SK-N-SH (cell line): Measurements from ENCODE around the gene SORBS1. TPM values are rescaled to one million over a fixed set of nuclear protein-coding genes. Genes with fewer than 3 reads are reported as not detected.

Experiments used
- CTCF ChIA-PET: fragments of 300-600, 350-600 bp; formaldehyde crosslinking; extraction: SDS; loops from one replicate; lab custom pipeline; 2021; lab: Yijun Ruan, JAX
- POLR2A ChIA-PET: fragments of 350-600 bp; sonication (Branson Sonifier 250); formaldehyde crosslinking; extraction: SDS; loops from one replicate; lab custom pipeline; 2020; ENCODE audit warnings: antibody characterized with exemption, inconsistent platforms; lab: Yijun Ruan, JAX
- DNase-seq: peaks from one replicate; pipeline ENCODE4 v3.0.0; 2012
- H2AFZ ChIP-seq: fragments of 200-600 bp; sonication (generic); 2 replicates; pipeline ENCODE4 v1.8.1; 2016; ENCODE audit warnings: antibody characterized with exemption, mild to moderate bottlenecking, low read depth
- H3F3A ChIP-seq: fragments of 200-600 bp; sonication (generic); replicated peaks from 2 replicates; pipeline ENCODE3; 2016; ENCODE audit warnings: antibody characterized with exemption, mild to moderate bottlenecking; ENCODE audit not compliant: insufficient read depth
- H3K27ac ChIP-seq, 2 experiments: fragments of 200-500 bp in 1 of 2; fragments of 200-600 bp in 1 of 2; sonication (Bioruptor generic) in 1 of 2; sonication (generic), shearing (Covaris generic) in 1 of 2; 2 replicates each; pipeline versions ENCODE4 v1.5.1 to v1.6.1; 2014 to 2016; ENCODE audit warnings: low read depth in 2 of 2, inconsistent platforms in 1 of 2, low read length in 1 of 2, mild to moderate bottlenecking in 1 of 2, mixed read lengths in 1 of 2
- H3K27me3 ChIP-seq: fragments of 200-600 bp; sonication (generic), shearing (Covaris generic); 2 replicates; pipeline ENCODE4 v1.6.1; 2016; ENCODE audit warnings: mixed run types; ENCODE audit not compliant: insufficient read depth
- H3K36me3 ChIP-seq, 2 experiments: fragments of 200-500 bp in 1 of 2; fragments of 200-600 bp in 1 of 2; sonication (Bioruptor generic) in 1 of 2; sonication (generic) in 1 of 2; replicated peaks in 1 of 2; 2 replicates each; pipeline versions ENCODE3 to v1.5.1; 2014 to 2016; ENCODE audit warnings: low read length in 1 of 2, mild to moderate bottlenecking in 1 of 2; ENCODE audit not compliant: insufficient read depth in 2 of 2, control insufficient read depth in 1 of 2
- H3K4me1 ChIP-seq, 2 experiments: fragments of 200-500 bp in 1 of 2; fragments of 200-600 bp in 1 of 2; sonication (Bioruptor generic) in 1 of 2; sonication (generic), shearing (Covaris generic) in 1 of 2; 2 replicates each; pipeline versions ENCODE4 v1.5.1 to v1.6.1; 2014 to 2016; ENCODE audit warnings: low read depth in 1 of 2, low read length in 1 of 2, mixed run types in 1 of 2; ENCODE audit not compliant: insufficient read depth in 2 of 2, control insufficient read depth in 1 of 2
- H3K4me2 ChIP-seq: fragments of 200-600 bp; sonication (generic), shearing (Covaris generic); 2 replicates; pipeline ENCODE4 v1.6.1; 2017; ENCODE audit warnings: mixed run types
- H3K4me3 ChIP-seq, 2 experiments: fragments of 200-500 bp in 1 of 2; fragments of 200-600 bp in 1 of 2; sonication (Bioruptor generic) in 1 of 2; sonication (generic), shearing (Covaris generic) in 1 of 2; 2 replicates each; pipeline versions ENCODE4 v1.5.1 to v1.8.1; 2014 to 2016; ENCODE audit warnings: low read depth in 2 of 2, inconsistent platforms in 1 of 2, low read length in 1 of 2, mild to moderate bottlenecking in 1 of 2, mixed read lengths in 1 of 2, moderate library complexity in 1 of 2
- H3K79me2 ChIP-seq: fragments of 200-600 bp; sonication (generic); 2 replicates; pipeline ENCODE4 v1.8.1; 2017; ENCODE audit warnings: mild to moderate bottlenecking; ENCODE audit not compliant: insufficient read depth
- H3K9ac ChIP-seq: fragments of 200-600 bp; sonication (generic); 2 replicates; pipeline ENCODE4 v1.6.1; 2017; ENCODE audit warnings: mixed run types
- H3K9me2 ChIP-seq: fragments of 200-600 bp; sonication (generic); 2 replicates; pipeline ENCODE4 v1.6.1; 2017; ENCODE audit warnings: mixed run types
- H3K9me3 ChIP-seq: fragments of 200-600 bp; sonication (generic); 2 replicates; pipeline ENCODE4 v1.6.1; 2017; ENCODE audit warnings: mixed run types, mild to moderate bottlenecking, moderate library complexity
- H4K20me1 ChIP-seq: fragments of 200-600 bp; sonication (generic); 2 replicates; pipeline ENCODE4 v1.6.1; 2017; ENCODE audit warnings: mild to moderate bottlenecking, mixed run types; ENCODE audit not compliant: insufficient read depth
- CHD2 ChIP-seq: fragments of 150-350 bp; IDR thresholded peaks from 2 replicates; pipeline ENCODE4 v1.6.1; 2018; ENCODE audit warnings: low read length; ENCODE audit not compliant: partially characterized antibody
- ELF1 ChIP-seq: IDR thresholded peaks from 2 replicates; pipeline ENCODE4 v1.4.0; 2012
- EP300 ChIP-seq, 2 experiments: IDR thresholded peaks; 2 replicates each; pipeline versions ENCODE4 v1.4.0 to v1.6.1; 2012; ENCODE audit warnings: borderline replicate concordance in 1 of 2, low read depth in 1 of 2, low read length in 1 of 2
- FOSL2 ChIP-seq: IDR thresholded peaks from 2 replicates; pipeline ENCODE4 v1.4.0; 2012; ENCODE audit warnings: low read depth, mild to moderate bottlenecking, moderate library complexity, borderline replicate concordance
- JUND ChIP-seq: IDR thresholded peaks from 2 replicates; pipeline ENCODE4 v1.4.0; 2012
- MXI1 ChIP-seq: IDR thresholded peaks from 2 replicates; pipeline ENCODE4 v1.6.1; 2012; ENCODE audit warnings: mild to moderate bottlenecking, low read depth, low read length, improper control_type of control experiment
- NFIC ChIP-seq: IDR thresholded peaks from 2 replicates; pipeline ENCODE4 v1.4.0; 2012; ENCODE audit warnings: borderline replicate concordance
- NRF1 ChIP-seq: IDR thresholded peaks from 2 replicates; pipeline ENCODE4 v1.6.1; 2012; ENCODE audit warnings: low read depth, mild to moderate bottlenecking, low read length
- RCOR1 ChIP-seq: fragments of 150-350 bp; IDR thresholded peaks from 2 replicates; pipeline ENCODE4 v1.6.1; 2017; ENCODE audit warnings: antibody characterized with exemption, low read length
- RFX5 ChIP-seq: IDR thresholded peaks from 2 replicates; pipeline ENCODE4 v1.6.1; 2012; ENCODE audit warnings: mild to moderate bottlenecking, improper control_type of control experiment, low read length
- WGBS: methylation state at CpG from one replicate; pipeline ENCODE4 v1.1.6; 2017; ENCODE audit warnings: low lambda C conversion rate; 5-methylcytosine and 5-hydroxymethylcytosine counted together
- polyA plus RNA-seq, 3 experiments: library from polyadenylated mRNA; depleted of rRNA; stranded (reverse); fragments of >200 nt; gene quantifications; 2 replicates each; pipeline ENCODE4 v1.2.3, GENCODE V29; 2012
- TF ChIP-seq, protein P1 (sequence below): fragments of 150-350 bp; IDR thresholded peaks from 2 replicates; pipeline ENCODE4 v1.6.1; 2017; ENCODE audit warnings: antibody characterized with exemption, low read length, low read depth, borderline replicate concordance
- TF ChIP-seq, protein P2 (sequence below): IDR thresholded peaks from 2 replicates; pipeline ENCODE4 v1.4.0; 2012; ENCODE audit warnings: low read depth
- TF ChIP-seq, protein P3 (sequence below): fragments of 200-600 bp; sonication (generic); IDR thresholded peaks from 2 replicates; pipeline ENCODE4 v1.6.1; 2017; ENCODE audit warnings: antibody characterized with exemption, mild to moderate bottlenecking, moderate library complexity
- TF ChIP-seq, protein P4 (sequence below): IDR thresholded peaks from 2 replicates; pipeline ENCODE4; 2012
- TF ChIP-seq, protein P5 (sequence below): IDR thresholded peaks from 2 replicates; pipeline ENCODE4 v1.4.0; 2012; ENCODE audit warnings: low read depth, borderline replicate concordance

The SORBS1 gene
- polyA plus RNA-seq, 1 of the 3 experiments (the other 2 are of a cell fraction): 0.36 TPM

GRCh38 chr10:95414016-95414830, 146.9 kb downstream of the SORBS1 start:
- CTCF ChIA-PET: interaction anchor here (1.0 to 6.0 kb wide), 5 partner anchors 11 to 40 kb away, joined by 3 to 35 read pairs (median 13); no protein-coding TSS in a partner anchor
- no peak overlapping the region for H2AFZ ChIP-seq

DNA sequence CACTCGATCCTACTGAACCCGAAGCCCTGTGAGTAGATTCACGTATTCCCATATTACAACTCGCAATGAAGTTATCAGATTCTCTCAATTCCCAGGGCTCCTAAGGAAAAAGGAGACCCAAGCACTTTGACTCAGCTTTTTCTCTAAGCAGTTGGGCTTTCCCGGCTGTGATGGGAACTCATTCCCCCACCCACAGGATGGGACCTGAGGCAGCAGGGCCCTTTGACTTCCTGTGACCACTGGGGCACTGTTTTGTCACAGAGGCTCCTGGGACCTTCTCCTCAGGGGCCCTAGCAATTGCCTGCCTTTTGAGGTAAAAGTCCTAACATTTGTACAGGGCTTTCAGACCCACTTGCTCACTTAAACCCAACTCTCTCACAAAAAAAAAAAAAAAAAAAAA, 147.6 kb downstream of the SORBS1 start:
- WGBS: 71% methylated on average over 5 of the region's 5 CpGs
- no peak overlapping the region for H3K9ac ChIP-seq
- H3F3A ChIP-seq: no peaks in the 10 kb centered on the region
- H3K9me2 ChIP-seq: no peaks in the 10 kb centered on the region
- H4K20me1 ChIP-seq: no peaks in the 10 kb centered on the region
- H3K27me3 ChIP-seq: no peaks in the 10 kb centered on the region
- no peak overlapping the region for H3K4me2 ChIP-seq
- H3K79me2 ChIP-seq: no peaks in the 10 kb centered on the region
- no peaks in the 10 kb centered on the region for H3K9me3 ChIP-seq
- H3K4me1 ChIP-seq: no peaks in the 10 kb centered on the region; a peak in 1 of 4 replicates
- POLR2A ChIA-PET: no interaction called here
- no peak overlapping the region for H3K27ac ChIP-seq
- H2AFZ ChIP-seq: no peak overlapping the region
- CTCF ChIA-PET: interaction anchor here (0.8 to 6.0 kb wide), 5 partner anchors 17 to 191 kb away, joined by 3 to 35 read pairs (median 4); no protein-coding TSS in a partner anchor
- H3K36me3 ChIP-seq: no peaks in the 10 kb centered on the region
- no peak for DNase-seq
- H3K4me3 ChIP-seq: no peak overlapping the region
- TF ChIP-seq, protein P1, sequence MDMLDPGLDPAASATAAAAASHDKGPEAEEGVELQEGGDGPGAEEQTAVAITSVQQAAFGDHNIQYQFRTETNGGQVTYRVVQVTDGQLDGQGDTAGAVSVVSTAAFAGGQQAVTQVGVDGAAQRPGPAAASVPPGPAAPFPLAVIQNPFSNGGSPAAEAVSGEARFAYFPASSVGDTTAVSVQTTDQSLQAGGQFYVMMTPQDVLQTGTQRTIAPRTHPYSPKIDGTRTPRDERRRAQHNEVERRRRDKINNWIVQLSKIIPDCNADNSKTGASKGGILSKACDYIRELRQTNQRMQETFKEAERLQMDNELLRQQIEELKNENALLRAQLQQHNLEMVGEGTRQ: no peak
- TF ChIP-seq NRF1 (no peak), ELF1 (no peak), FOSL2 (no peak), RCOR1 (no peak), CHD2 (no peak)
- TF ChIP-seq, protein P2, sequence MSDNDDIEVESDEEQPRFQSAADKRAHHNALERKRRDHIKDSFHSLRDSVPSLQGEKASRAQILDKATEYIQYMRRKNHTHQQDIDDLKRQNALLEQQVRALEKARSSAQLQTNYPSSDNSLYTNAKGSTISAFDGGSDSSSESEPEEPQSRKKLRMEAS: no peak
- TF ChIP-seq, protein P3, sequence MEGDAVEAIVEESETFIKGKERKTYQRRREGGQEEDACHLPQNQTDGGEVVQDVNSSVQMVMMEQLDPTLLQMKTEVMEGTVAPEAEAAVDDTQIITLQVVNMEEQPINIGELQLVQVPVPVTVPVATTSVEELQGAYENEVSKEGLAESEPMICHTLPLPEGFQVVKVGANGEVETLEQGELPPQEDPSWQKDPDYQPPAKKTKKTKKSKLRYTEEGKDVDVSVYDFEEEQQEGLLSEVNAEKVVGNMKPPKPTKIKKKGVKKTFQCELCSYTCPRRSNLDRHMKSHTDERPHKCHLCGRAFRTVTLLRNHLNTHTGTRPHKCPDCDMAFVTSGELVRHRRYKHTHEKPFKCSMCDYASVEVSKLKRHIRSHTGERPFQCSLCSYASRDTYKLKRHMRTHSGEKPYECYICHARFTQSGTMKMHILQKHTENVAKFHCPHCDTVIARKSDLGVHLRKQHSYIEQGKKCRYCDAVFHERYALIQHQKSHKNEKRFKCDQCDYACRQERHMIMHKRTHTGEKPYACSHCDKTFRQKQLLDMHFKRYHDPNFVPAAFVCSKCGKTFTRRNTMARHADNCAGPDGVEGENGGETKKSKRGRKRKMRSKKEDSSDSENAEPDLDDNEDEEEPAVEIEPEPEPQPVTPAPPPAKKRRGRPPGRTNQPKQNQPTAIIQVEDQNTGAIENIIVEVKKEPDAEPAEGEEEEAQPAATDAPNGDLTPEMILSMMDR: no peak
- TF ChIP-seq, protein P4, sequence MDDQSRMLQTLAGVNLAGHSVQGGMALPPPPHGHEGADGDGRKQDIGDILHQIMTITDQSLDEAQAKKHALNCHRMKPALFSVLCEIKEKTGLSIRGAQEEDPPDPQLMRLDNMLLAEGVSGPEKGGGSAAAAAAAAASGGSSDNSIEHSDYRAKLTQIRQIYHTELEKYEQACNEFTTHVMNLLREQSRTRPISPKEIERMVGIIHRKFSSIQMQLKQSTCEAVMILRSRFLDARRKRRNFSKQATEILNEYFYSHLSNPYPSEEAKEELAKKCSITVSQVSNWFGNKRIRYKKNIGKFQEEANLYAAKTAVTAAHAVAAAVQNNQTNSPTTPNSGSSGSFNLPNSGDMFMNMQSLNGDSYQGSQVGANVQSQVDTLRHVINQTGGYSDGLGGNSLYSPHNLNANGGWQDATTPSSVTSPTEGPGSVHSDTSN: no peak

More at GRCh38 chr10:95414016-95414830, 146.9 kb downstream of the SORBS1 start:
- no peak overlapping the region for H3K4me2 ChIP-seq
- no peak for TF ChIP-seq MXI1
- no peak for TF ChIP-seq EP300 (IDR thresholded peaks at IDR 0.05; ENCODE audit: borderline replicate concordance in 1 of 2, low read depth in 1 of 2, low read length in 1 of 2)
- TF ChIP-seq, protein P3: no peak
- no peak for TF ChIP-seq RFX5
- TF ChIP-seq, protein P5, sequence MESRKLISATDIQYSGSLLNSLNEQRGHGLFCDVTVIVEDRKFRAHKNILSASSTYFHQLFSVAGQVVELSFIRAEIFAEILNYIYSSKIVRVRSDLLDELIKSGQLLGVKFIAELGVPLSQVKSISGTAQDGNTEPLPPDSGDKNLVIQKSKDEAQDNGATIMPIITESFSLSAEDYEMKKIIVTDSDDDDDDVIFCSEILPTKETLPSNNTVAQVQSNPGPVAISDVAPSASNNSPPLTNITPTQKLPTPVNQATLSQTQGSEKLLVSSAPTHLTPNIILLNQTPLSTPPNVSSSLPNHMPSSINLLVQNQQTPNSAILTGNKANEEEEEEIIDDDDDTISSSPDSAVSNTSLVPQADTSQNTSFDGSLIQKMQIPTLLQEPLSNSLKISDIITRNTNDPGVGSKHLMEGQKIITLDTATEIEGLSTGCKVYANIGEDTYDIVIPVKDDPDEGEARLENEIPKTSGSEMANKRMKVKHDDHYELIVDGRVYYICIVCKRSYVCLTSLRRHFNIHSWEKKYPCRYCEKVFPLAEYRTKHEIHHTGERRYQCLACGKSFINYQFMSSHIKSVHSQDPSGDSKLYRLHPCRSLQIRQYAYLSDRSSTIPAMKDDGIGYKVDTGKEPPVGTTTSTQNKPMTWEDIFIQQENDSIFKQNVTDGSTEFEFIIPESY: no peak
- no peak for TF ChIP-seq NFIC
- no peak for TF ChIP-seq JUND
- H3K79me2 ChIP-seq: no peaks in the 10 kb centered on the region
- WGBS: 80% methylated on average over 26 of the region's 27 CpGs
- H3K4me1 ChIP-seq: no peaks in the 10 kb centered on the region; a peak in 1 of 4 replicates
- no peaks in the 10 kb centered on the region for H3F3A ChIP-seq
- DNase-seq: no peak
- no peak overlapping the region for H3K27ac ChIP-seq
- H3K9me2 ChIP-seq: no peaks in the 10 kb centered on the region
- no peak overlapping the region for H3K9ac ChIP-seq
- H3K27me3 ChIP-seq: no peaks in the 10 kb centered on the region
- no peaks in the 10 kb centered on the region for H3K36me3 ChIP-seq
- POLR2A ChIA-PET: no interaction called here
- no peaks in the 10 kb centered on the region for H3K9me3 ChIP-seq
- H4K20me1 ChIP-seq: no peaks in the 10 kb centered on the region
- H3K4me3 ChIP-seq: no peak overlapping the region
